NK-92 (cell line): Measurements from ENCODE around the gene STXBP6.
"Not testable (repeated sequence)": the region's sequence is repeated elsewhere in the genome, so short reads cannot be mapped to it uniquely, and the experiment has no call there.

ENCODE experiments used
- DNase-seq: peaks from one replicate; lab custom pipeline; 2025; ENCODE audit not compliant: unreplicated experiment; lab: John Stamatoyannopoulos, UW

The STXBP6 gene

DNA sequence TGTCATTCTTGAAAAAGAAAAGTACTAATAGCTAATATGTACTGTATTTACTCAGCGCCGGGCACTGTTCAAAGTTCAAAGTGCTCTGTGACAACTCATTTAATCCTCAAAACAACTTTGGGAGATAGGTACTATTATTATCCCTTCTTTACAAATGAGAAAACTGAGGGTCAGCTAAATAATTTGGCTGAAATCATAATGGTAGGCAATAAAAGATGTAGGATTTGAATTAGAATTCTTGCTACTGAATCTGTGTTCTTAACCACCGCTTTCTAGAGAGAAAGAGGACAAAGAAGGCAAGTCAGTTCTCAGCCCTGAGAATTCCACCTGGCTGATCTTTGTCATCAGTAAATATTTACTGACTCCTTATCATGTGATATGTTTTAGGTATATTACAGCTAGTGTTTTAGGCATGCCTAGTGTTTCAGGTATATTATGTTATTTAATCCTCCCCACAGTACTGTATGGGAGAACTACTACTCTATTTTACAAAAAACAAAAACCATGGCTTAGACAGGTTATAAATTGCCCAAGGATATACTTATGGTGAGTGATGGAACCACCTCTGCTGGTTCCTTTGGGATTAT, 210.2 kb downstream of the STXBP6 start:
- no peak for DNase-seq

DNA sequence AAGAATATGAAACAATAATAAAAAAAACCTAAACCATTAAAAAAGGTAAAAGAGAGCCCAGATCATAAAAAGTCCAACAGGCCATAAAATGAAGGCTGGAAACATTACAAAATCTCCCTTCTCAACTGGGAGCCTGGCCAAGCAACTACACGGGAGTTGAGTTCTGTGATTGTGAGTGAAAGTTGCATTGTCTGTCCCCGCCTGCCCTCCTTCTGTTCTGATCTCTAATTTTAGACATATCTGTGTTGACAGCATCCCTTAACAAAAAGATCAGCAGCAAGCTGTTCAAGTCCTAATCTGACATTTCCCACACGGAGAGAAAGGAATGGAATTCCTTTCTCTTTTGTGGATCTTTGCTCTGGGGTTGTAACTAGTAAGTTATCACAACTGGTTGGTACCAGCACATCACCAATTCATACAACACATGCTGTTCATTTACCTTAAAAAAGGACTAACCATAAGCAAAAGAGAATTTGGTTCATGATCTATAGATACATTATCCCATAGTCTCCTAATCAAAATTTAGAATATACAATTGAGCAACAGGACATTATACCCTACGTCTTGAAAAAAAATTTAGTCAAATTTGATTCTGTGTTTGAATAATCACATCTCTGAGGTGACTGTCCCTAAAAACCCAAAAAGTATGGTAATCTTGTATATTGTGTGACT, 210.9 kb downstream of the STXBP6 start:
- no peak for DNase-seq

DNA sequence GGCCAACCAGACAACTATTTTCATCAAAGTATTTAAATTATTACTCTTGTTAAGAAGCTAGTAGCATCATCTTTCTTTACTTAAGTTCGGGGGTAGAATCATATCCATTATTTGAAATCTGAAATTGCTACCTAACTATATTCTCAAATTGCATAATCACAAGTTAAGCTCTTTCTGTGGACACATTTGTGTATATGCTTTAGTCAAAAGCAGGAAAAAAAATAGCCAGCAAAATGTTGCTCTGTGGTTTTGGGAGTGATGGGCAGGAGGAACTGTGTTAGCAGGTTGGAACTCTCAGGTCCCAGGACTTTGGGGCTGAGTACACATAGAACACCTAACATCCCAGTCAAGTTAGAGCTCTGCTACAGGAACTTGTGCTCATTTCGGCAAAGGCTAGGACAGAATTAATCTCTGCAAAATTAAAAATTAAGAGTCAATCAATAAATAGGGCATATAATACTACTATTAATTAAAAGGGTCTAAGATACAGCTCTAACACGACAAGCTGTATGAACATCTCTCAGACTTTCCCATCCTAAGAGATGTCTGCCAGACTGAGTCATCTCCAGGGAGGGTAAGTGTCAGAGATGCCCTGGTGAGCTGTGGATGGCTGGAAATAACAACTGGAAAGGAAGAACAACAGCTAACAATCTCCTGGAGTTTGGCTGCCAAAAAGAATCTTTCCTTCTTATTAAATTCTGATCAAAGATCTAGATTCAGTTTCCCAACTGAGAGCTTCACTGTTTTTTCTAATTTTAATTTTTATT, 212.5 kb downstream of the STXBP6 start:
- no peak for DNase-seq

GRCh38 chr14:24836324-24836723, 213.6 kb downstream of the STXBP6 start:
- not testable (repeated sequence) for DNase-seq

GRCh38 chr14:24834956-24835355, 215.0 kb downstream of the STXBP6 start:
- DNase-seq = no peak

DNA sequence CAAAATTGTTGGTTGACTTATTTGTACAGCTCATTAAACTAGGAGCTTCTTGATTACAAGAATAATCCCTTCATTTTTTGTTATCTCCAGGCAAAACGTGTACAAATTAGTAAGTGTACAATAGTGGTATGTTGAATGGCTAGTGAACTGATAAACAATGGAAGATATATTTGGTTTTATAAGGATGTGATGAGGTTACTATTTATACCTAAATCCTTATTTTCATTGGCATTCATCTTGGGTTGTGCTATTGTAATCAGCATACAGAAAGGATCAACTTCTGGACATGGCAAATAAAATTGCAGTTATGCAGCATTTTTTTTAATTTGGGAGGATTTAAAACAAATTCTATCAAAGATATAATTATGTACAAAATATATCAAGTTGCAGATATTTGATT, 216.6 kb downstream of the STXBP6 start:
- no peak for DNase-seq

DNA sequence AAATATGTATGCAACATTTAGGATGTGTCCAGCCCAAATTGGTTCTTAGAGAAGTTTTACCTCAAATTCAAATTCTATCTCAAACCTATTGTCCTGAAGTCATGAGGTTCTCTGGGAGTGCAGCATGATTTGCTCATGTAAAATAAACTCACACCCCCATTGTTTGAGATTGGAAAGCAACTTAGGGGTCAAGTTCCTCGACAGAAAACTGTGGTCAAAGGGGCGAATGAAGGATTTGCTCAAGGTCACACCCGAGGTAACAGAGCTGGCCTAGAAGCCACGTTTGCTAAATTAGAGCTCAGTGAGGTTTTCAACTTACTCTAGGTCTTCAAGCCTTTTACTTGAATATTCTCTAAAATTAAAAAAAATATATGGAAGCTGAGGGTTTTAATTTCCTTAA, 218.3 kb downstream of the STXBP6 start:
- no peak for DNase-seq

DNA sequence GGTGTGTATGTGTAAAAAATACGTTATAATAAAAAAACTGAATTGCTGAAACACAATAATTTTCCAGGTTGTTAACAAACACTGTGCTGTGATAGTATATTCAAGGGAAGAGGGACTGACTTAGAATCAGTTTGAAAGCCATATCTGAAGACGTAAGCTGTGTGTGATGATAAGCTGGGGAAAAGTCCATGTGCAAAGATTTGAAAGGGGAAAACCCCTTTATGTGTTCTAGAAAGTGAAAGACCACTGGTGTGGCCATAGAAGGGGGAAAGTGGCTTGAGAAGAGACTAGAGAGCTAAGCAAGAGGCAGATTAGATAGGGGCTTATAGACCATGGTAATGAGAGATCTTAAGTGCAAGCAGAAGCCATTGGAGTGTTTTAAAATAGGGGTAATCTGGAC, 220.1 kb downstream of the STXBP6 start:
- DNase-seq = no peak

GRCh38 chr14:24828486-24828885, 221.5 kb downstream of the STXBP6 start:
- no peak for DNase-seq

DNA sequence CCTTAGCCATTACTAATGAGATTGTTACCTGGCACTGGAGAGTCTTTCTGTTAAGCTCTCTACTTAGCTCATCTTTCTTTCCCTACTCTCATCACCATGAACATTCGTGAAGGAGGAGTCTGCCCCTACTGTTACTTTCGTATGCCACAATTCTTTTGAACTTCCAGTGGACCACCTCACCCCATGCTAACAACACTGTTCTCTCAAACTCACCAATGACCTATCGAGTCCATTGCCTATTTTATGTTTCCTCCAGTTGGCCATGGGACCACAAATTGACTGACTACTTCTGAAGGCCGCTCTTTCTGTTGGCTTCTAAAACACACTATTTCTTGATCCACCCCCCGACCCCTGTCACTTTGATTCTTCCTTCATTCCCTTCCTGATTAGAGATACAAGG, 223.6 kb downstream of the STXBP6 start:
- DNase-seq = no peak

DNA sequence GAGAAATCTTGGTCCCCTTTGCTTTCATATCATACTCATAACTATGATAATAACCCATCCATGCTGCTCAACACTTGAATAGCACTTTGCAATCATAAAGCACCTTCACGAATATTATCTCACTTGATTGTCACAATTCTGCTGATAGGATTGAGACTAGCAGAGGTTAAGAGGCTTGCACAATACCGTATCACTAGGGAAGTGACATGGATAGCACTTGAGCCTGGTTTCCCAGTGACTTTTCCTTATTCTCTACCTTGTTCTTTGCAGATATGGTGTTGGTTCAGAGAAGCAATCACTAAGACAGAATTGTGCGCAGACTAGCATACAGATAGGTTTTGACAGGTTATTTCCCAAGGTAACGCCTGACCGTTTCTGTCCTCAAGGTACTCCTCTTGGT, 229.3 kb downstream of the STXBP6 start:
- DNase-seq = no peak

- no peak for DNase-seq
Measured at GRCh38 chr14:24818823-24819341, 231.1 kb downstream of the STXBP6 start.

- no peak for DNase-seq
Measured at GRCh38 chr14:24818058-24818822, 231.7 kb downstream of the STXBP6 start.

DNA sequence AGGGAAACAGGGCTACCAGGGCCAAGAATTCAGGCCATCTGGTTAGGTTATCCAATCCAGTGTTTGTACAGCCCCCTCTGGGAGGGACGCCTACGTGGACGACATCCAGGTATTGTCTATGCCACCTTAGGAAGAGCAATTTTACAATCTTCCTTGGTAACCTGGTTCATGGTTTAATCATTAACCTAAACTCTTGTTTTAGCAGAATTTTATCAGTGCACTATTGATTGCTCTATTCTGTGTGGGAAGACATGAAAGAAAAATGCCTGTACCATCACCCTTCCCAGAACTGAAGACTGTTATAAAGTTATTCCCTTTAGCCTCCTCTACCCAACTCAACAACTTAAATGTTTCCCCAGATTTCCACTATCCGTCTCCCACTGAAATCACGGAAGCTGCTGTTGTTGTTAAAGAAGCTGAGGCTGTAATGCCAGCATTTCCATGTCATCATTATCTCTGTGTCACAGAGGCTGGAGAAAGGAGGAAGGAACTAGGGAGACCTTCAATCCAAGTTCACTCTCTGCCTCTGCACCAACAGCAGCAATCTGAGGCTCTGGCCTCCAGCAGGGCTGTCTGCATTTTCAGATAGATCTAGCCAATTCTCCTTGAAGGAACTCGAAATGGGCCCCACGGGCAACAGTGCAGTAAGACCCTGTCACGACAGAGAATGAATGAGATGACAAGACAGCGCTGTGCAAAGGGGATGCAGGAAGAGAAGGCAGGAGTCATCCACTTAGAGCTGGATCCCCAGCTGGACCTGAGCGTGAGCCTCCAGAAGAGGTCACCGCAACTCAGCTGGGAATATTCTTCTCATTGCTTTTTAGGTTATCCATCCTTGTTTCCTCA, 232.5 kb downstream of the STXBP6 start:
- no peak for DNase-seq

GRCh38 chr14:24816929-24817211, 233.1 kb downstream of the STXBP6 start:
- no peak for DNase-seq

GRCh38 chr14:24816011-24816928, 233.7 kb downstream of the STXBP6 start:
- DNase-seq = no peak

DNA sequence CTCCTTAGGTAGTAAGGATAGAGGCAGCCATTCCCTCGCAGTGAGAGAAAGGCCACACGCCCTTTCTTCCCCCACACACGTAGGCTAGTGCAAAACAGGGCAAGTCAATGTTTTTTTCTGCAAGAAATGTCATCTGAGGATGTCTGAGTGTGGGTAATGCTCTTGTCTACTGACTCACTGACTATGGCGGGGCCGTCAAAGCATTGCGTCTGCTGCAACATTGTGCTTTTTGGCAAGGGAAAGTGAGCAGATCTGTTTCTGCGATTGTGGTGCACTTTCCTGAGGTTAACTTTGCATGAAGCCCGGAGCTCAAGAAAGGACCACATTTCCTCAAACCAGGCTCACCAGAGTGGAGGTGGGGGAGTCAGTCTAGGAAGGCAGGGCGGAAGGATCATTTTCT, 234.4 kb downstream of the STXBP6 start:
- no peak for DNase-seq

- no peak for DNase-seq
Measured at GRCh38 chr14:24814944-24815343, 235.0 kb downstream of the STXBP6 start.

DNA sequence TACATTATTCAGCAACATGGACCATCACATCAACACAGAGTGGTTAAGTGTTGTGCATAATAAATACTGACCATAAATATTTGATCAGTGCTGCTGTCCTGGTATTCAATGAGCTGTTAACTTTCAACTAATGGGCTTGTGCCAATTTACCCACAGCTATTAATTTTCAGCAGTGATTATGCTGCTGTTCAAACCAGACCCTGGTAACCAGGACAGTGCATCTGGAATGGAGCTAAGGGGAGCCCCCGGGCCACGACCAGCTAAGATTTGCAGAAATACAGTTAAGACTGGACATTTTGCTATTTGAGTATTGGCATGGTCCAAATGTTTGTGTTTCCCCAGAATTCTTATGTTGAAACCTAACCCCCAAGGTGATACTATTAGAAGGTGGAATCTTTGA, 235.6 kb downstream of the STXBP6 start:
- no peak for DNase-seq

- DNase-seq = no peak
Measured at GRCh38 chr14:24813819-24814259, 236.1 kb downstream of the STXBP6 start.
